Right lobe of liver (tissue), 4 donors: Measurements from ENCODE around the gene DNAH8.

Experiments
- POLR2A ChIP-seq: fragments of 450-650 bp; IDR thresholded peaks from one replicate; pipeline ENCODE4 v1.6.1; 2017; ENCODE audit warnings: antibody characterized with exemption, mild to moderate bottlenecking
- TF ChIP-seq, protein P1 (sequence below), 4 donors: fragments of 200-600 bp in 3 of 4; fragments of 450-650 bp in 1 of 4; IDR thresholded peaks; one replicate each; pipeline versions ENCODE4 v1.5.1 to v1.8.0; 2016 to 2022; ENCODE audit warnings: antibody characterized with exemption in 4 of 4, mild to moderate bottlenecking in 2 of 4
- donor health status: DM: no; HTN: no; CAD: no.
- donor health status: DM: no; HTN: no; CAD: no.
- donor health status: DM: no; HTN: yes; CAD: no.

- no peak for TF ChIP-seq POLR2A
- TF ChIP-seq, protein P1, sequence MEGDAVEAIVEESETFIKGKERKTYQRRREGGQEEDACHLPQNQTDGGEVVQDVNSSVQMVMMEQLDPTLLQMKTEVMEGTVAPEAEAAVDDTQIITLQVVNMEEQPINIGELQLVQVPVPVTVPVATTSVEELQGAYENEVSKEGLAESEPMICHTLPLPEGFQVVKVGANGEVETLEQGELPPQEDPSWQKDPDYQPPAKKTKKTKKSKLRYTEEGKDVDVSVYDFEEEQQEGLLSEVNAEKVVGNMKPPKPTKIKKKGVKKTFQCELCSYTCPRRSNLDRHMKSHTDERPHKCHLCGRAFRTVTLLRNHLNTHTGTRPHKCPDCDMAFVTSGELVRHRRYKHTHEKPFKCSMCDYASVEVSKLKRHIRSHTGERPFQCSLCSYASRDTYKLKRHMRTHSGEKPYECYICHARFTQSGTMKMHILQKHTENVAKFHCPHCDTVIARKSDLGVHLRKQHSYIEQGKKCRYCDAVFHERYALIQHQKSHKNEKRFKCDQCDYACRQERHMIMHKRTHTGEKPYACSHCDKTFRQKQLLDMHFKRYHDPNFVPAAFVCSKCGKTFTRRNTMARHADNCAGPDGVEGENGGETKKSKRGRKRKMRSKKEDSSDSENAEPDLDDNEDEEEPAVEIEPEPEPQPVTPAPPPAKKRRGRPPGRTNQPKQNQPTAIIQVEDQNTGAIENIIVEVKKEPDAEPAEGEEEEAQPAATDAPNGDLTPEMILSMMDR (IDR thresholded peaks at IDR 0.05): peak in 2 of 4 donors; percentile 5 to 9
Observed at GRCh38 chr6:38929560-38929959, 214.4 kb downstream of the DNAH8 start.
